Midbrain (tissue), 1 donor: Measurements from ENCODE around the gene MAL.

Experiments used
- DNase-seq: peaks from one replicate; lab custom pipeline; 2025; lab: John Stamatoyannopoulos, UW

The MAL gene

DNA sequence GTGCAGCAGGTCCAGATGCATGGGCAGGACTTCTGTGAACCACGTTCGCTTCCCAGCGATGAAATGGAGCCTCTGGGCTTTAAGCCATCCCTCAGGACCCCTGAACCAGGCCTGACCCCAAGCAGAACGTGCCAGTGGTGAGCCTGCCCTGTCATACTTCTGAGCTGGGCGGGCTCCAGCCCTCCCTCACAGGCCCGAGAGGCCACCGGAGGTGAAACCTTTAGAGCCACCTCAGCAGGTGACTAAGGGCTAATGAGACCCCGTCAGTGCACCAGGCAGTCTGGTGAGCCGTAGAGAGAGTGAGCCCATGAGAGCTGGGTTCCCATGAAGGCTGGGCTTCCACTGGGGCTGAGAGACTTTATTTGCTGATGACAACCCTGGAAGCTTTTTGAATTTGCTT, 8.9 kb upstream of the MAL start:
- DNase-seq = no peak

- no peak for DNase-seq
These were observed 8.4 kb upstream of the MAL start for GRCh38 chr2:95017071-95017501.

DNA sequence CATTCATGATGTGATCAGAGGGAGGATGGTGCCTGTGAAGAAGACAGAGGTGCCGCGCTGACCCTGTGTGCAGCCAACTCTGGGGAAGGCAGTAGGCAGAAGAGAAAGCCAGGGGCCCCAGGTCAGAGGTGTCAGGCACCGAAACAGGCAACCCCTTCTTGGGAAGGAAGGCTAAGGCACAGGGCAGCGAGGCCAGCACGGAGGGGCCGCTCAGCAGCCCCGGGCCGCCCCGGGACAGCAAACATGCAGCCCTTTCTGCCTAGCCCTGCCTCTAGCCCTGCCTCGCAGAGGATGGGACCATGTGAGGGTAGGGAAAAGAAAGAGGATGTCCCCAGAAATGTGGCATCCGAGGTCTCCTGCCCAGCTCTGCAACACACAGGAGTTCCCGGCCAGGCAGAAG, 7.7 kb upstream of the MAL start:
- DNase-seq = no peak

DNA sequence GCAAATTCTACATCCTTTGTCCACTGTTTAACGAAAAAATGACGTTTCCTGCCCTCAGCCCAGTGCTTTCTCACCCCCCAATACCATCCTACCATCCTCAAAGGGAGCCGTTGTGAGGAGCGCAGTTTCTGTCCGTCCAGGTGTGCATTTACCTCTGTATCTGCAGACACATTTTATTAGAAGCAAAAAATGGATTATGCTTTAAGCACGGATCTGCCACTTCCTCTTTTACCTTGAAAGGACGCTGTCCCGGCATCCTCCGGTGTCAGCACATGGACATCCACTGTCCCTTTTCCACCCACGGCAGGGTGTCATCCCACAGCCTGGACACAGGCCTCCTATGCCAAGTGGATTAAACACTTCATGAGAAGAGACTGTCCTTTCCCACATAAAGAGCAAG, 7.2 kb upstream of the MAL start:
- DNase-seq = no peak

GRCh38 chr2:95018861-95019550, 6.5 kb upstream of the MAL start:
- DNase-seq = no peak

- no peak for DNase-seq
These were observed 5.9 kb upstream of the MAL start for GRCh38 chr2:95019572-95019971.

- DNase-seq = no peak
These were observed 5.1 kb upstream of the MAL start for GRCh38 chr2:95020275-95021022.

DNA sequence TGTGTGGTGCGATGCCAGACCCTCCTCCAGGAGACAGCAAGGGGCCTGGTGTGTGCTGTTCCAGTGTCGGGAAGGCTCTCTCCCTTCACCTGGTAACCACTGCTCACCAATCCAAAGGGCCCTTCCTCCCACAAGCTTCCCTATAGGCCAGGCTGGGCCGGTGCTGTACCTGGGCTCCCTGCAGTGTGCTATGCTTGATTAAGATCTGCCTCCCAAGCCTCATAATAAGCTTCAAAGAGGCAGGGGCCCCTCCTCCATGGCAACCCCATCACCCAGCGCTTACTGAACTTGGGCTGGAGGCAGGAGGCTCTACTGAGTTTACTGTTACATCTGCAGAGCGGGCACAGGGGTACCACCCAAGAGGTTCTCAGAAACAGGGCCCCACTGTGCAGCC, 4.5 kb upstream of the MAL start:
- DNase-seq = no peak

GRCh38 chr2:95021847-95022246, 3.7 kb upstream of the MAL start:
- DNase-seq = peak; percentile 81

GRCh38 chr2:95022309-95023221, 2.9 kb upstream of the MAL start:
- DNase-seq = peak; percentile 87

- no peak for DNase-seq
These were observed 2.3 kb upstream of the MAL start for GRCh38 chr2:95023222-95023597.

- DNase-seq = peak; percentile 84
These were observed 1.1 kb upstream of the MAL start for GRCh38 chr2:95024371-95024770.

DNA sequence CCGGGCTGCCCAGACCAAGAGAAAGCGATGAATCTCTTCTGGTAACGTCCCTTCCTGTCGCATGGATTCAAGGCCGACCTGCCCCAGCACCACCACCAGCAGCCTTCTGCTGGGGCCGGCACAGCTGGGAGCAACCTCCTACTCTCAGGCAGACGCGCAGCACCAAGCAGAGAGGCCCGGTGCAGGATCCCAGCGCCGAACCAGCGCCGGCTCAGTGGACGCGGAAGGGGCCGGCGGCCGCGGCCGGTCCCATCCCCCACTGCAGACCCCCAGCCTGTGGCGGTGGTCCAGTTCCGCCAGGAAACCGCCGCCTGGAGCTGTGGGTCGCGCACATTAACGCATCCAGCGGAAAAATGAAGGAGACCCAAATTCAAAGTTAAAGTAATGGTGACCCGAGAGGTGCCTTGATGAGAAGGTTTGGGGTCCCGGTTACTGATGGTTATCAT, 525 bp upstream of the MAL start:
- DNase-seq = peak; percentile 67

DNA sequence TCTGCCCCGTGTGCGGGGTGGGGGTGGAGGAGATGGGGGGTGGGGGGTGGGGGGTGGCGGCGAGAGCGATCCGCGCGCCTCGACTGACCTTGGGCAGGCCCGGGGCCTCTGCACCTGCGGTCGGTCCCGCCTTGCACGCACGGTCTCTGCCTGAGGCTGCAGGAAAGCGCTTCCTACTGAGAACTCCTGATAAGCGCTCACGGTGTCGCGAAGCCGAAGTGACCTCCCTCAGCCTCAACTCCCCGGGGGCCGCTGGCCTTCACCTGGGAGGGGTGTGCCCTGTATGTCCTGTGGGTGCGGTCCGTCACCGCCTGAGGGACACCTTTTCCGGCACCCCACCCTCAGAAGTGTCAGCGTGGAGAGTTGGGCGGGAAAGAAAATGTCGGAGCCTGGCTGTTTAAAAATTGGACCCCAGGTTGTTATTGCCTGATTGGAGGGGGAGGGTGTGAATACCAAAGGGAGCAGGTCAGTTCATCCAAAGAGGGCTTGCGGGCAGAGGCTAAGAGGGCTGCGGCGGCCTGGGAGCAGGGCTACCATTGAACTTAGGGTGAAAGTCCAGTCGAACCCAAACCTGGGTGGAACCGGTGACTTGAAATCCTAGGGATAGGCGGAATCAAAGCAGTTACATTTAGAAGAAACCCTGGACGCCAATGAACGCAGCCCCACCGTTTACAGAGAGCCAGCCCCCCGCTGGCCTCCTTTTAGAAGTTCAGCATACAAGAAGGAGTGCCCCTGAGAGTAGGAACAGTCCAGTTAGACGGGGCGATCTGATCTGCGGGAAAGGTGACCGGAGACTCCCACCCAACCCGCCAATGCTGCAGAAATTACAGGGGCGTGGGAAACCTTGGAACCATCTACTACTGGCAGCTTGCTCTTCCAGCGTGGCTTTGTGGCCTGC, 1.2 kb downstream of the MAL start:
- peak; percentile 25 for DNase-seq

DNA sequence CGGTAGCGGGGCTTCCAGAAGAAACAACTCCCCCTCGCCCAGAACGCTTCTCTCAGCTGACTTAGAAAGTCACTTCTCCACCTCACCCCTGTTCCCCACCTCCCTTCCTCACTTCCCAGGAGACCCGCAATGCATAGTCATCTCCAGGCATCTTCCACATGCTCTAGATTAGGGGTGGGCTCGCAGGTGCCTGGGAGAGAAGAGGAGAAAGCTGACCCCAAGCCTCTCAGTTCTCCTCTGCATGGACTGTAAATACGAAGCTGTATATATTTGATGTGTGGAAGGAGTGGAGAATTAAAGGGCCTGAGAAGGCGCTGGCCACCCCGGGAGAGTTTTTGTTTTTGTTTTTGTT, 1.8 kb downstream of the MAL start:
- DNase-seq = no peak

DNA sequence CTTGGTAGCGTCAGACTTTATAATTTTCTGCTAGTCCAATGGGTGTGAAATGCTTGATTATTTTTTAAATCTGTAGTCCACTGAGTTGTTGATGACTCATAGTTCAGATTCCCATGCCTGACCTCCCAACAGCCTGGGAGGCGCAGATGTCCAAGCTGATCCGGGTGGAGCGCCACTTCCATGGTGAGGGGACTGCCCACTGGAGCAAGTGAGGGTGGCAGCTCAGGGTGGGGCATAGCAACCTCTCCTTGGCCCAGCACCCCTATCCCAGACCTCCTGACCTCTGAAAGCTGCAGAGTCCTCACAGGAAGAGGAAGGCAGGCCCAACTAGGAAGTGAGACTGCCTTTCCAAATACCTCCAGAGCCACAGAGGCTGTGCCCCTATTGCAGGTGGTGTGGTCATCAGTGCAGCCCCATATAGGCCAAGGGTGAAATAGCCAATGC, 4.4 kb downstream of the MAL start:
- peak; percentile 29 for DNase-seq

GRCh38 chr2:95030496-95030895, 5.0 kb downstream of the MAL start:
- DNase-seq = no peak

GRCh38 chr2:95031076-95031725, 5.7 kb downstream of the MAL start:
- DNase-seq = no peak

DNA sequence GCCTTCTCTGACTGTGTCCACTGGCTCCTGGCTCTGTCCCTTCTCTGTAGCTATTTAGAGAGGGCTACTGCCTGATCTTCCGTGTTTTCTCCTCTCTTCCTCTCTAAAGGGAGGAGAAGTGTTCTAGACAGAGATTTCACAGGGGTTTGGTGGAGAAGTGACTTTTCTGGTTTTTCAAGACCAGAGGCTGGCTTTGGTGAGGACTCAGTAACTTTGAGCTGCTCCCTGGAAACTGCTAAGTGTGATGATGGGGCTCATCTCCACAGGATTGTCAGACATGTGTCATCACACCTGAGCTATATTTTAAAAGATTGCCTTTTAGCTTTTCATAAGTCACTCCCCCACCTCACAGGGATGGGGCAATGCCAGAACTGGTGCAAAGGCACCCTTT, 6.2 kb downstream of the MAL start:
- no peak for DNase-seq

- no peak for DNase-seq
These were observed 6.8 kb downstream of the MAL start for GRCh38 chr2:95032341-95032740.
